GM21390 (cell line): ENCODE results near the gene GPR108.
"Not testable (repeated sequence)": the region's sequence is repeated elsewhere in the genome, so short reads cannot be mapped to it uniquely, and the experiment has no call there.

Experiments used
- ATAC-seq: cut with Tn5 transposase; IDR thresholded peaks from one replicate; pipeline ENCODE4 v1.9.1; 2021; ENCODE audit not compliant: unreplicated experiment

Gene GPR108

DNA sequence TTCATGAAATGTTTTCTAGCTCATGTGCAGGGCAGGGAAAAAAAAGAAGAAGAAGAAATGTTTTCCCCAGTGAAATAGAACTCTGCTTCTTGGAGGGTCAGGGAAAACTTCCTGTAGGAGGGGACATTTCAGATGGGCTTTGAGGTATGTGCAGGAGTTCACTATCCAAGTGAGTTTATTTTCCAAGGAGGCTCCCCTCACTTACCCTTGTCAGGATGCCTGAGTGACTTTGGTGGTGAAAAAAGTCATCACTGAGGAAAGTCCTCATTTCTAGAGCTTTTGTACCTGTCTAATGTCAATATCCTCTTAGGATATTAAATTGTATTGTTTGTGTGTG, 16.3 kb downstream of the GPR108 start:
- ATAC-seq = no peak

DNA sequence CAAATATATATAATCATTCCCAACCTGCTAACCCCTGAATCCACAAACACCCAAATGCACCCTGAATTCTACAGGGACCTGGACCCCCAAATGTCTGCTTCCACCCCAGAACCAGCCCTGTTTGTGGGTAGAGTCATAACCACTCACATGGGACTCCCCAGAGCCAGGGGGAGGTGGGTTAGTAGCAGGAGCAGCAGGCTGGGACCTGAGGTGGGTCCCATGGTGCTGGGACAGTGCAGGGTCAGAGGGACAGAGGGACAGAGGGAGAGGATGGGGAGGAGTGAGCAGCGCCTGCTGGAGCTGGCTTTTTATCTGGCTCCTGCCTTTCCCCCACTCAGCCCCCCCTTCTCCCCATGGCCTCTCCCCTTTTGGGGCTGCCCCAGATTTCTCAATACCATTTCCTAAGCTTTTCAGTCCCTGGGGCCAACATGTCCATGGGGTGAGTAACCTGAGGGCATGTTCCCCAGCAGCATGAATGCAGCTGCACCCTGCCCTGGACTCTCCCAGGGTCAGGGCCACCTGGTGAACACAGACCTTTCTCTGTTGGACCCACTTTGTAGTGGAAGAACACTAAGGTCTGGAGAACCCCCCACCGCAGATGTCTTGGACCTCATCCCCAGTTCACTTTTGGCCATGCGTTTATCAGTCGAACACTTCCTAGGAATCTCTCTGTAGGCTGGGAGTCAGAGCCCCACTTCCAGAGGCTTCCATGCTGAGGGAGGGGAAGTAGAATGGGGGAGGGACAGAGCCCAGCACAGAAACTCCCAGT, 16.8 kb downstream of the GPR108 start, which contains the start of gene C3:
C3 (minus strand) TSS at position 282 of the 769 bp plus-strand sequence; CDS start at position 221, 61 bp downstream.
- no peak for ATAC-seq

DNA sequence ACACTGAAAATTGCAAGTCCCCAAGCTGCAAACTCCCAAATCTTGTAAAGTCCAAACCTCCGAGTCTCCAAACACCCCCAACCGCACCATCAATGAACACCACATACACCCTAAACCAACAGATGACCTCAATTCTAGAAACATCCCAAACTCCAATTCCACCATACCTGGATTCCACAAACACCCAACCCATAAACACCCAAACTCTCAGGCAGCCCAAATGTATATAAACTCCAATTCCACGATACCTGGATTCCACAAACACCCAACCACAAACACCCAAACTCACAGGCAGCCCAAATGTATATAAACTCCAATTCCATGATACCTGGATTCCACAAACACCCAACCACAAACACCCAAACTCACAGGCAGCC, 17.4 kb downstream of the GPR108 start:
- ATAC-seq = no peak

DNA sequence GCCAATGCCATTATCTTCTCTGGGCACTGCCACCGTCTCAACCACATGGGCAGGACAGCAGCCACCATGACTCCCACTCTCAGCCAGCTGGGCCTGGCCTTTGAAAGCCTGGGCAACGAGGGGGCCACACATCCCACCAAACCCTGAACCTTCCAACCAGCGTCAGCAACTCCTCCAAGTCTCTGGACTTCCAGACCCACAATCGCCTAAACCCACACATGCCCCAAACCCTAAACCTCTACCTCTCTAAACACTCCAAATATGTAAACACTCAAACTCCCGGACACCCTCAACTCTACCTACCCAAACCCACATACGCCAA, 17.9 kb downstream of the GPR108 start:
- no peak for ATAC-seq

DNA sequence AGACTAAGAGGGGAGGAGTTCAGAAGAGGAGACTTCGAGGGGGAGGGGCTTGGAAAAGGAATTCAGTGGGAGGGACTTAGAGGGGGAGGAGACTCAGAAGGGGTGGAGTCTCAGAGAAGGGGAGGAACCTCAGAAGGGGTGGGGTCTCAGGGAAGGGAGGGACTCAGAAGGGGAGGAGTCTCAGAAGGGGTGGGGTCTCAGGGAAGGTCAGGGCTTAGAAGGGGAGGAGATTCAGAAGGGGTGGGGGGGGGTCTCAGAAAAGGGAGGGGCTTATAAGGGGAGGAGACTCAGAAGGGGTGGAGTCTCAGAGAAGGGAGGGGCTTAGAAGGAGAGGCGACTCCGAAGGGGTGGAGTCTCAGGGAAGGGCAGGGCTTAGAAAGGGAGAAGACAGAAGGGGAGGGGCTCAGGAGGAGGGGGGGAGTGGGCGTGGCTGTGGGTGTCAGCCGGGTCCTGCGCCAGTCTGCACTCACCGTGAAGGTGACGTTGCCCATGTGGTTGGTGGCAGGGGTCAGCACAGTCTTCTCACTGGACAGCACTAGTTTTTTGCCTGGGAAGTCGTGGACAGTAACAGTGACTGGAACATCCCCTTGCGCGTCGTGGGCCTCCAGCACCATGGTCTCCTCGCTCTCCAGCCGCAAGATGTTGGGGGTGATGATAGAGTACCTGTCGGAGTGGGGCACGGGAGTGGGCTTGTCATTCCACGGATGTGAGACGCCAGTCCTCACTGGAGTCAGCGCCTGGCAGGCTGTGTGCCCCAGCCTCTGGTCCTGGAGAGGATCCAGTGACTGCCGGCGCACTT, 18.4 kb downstream of the GPR108 start:
- no peak for ATAC-seq

DNA sequence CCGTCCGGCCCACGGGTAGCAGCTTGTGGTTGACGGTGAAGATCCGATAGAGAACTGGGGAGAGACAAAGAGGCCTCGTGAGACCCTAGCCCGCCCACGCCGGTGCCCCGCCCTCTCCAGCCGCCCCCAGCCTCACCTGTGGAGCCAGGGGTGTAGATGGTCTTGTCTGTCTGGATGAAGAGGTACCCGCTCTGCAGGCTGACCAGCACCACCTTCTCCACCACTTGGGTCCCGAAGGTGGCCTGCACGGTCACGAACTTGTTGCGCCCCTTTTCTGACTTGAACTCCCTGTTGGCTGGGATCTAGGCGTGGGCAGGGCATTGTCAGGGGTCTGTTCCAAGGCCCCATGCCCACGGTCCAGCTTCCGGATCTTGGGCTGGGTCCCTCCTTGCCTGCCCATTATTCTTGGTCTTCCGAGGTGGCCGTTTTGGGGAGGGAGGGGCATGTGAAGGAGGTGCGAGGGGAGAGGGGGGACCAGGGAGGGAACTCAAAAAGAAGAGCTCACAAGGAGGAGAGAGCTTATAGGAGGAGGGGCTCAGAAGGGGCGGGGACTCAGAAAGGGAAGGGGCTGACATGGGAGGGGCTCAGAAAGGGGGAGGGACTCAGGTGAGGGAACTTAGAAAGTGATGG, 19.2 kb downstream of the GPR108 start:
- no peak for ATAC-seq

DNA sequence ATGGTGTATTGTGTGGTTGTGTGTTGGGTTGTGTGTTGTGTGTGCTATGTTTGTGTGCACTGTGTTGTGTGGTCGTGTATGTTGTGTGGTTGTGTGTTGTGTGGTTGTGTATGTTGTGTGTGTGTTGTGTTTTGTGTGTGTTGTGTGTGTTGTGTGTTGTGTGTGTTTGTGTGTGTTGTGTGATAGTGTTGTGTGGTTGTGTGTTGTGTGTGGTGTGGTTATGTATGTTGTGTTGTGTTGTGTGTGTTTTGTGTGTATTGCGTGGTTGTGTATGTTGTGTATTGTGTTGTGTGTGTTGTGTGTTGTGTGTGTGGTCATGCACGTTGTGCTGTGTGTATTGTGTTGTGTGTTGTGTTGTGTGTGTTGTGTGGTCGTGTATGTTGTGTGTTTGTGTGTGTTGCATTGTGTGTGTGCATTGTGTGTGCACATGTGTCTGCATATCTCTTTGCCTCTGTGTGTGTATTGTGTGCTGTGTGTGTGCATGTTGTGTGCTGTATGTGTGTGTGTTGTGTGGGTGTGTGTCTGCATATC, 19.9 kb downstream of the GPR108 start:
- ATAC-seq = no peak

DNA sequence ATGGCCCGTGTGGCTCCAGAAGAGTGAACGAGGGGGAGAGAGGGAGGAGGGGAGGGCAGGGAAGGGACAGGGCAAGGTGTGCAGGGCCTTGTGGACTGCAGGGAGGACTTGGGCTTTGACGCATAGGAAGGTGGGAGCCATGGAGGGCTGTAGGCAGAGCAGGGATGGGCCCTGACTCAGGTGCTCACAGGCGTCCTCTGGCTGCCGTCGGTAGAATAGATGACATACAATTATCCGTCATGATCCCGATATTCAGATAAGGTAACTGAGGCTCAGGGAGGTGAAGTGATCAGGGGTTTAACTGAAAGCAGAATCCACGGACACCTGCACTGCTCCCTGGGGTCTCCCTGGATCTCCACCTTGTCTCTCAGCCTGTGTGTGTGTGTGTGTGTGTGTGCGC, 20.3 kb downstream of the GPR108 start:
- ATAC-seq = no peak

DNA sequence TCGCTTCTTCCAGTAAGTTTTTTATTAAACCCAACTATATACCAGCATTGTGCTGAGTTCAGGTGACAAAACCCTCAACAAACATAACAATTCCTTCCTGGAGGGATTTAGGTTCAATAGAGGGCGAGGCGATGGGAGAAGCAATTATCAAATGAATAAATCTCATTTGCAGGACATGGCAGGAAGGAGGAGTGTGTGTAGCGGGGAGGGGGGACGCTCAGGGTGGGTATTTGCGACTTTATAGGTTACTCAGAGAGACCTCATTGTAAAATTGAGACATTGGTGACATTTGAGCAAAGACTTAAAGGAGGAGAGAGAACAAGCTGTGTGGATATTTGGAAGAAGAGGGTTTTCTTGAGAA, 20.8 kb downstream of the GPR108 start:
- no peak for ATAC-seq

DNA sequence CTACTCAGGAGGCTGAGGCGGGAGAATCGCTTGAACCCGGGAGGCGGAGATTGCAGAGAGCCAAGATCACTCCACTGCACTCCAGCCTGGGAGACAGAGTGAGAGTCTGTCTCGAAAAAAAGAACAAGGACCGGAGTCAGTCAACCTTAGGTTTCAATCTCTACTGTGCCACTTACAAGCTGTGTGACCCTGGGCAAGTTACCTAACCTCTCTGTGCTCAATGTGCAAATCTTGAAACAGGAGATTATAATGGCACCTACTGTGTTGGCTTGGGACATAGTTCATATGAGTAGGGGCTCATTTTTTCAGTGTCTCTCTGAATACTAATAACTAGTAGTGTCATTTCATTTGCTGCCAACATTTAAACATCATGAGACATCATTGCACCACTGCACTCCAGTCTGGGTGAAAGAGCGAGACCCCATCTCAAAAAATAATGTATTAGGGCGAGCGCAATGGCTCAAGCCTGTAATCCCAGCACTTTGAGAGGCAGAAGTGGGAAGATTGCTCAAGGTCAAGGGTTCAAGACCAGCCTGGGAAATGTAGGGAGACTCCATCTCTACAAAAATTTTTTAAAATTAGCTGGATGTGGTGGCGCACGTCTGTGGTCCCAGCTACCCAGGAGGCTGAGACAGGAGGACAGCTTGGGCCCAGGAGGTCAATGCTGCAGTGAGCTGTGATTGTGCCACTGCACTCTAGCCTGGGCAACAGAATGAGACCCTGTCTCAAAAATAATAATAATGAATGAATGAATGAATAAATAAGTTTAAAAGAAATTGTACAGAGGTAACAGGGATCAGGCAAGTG, 22.4 kb downstream of the GPR108 start:
- ATAC-seq = no peak

DNA sequence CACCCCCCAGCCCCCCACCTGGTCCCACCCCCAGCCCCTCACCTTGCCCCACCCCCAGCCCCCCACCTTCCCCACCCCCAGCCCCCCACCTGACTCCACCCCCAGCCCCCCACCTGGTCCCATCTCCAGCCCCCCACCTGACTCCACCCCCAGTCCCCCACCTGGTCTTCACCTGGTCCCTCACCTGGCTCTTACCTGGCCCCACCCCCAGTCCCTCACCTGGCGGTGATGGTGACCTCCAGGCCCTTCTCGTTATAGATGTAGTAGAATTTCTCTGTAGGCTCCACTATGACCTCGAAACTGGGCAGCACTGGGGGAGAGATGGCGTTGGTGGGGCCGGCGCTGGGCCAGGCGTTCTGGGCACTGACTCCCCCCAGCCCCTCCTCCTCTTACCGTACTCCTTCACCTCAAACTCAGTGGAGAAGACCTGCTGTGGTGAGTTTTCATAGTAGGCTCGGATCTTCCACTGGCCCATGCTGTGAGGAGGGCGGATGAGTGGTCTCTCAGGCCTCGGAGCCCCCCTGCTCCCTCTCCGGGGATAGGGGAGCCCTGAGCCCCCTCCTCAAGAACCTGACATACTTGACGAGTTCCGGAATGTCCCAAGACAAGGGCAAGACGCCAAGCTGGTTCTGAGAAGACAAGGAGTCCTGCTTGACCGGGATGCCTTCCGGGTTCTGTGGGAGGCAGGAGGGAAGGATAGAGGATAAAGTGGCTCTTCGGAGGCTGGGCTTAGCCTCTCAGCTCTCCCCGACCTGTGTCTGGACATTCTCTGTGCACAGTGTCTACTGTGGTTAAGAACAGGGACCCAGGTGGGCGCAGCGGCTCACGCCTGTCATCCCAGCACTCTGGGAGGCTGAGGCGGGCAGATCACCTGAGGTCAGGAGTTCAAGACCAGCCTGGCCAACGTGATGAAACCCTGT, 23.3 kb downstream of the GPR108 start:
- no peak for ATAC-seq

DNA sequence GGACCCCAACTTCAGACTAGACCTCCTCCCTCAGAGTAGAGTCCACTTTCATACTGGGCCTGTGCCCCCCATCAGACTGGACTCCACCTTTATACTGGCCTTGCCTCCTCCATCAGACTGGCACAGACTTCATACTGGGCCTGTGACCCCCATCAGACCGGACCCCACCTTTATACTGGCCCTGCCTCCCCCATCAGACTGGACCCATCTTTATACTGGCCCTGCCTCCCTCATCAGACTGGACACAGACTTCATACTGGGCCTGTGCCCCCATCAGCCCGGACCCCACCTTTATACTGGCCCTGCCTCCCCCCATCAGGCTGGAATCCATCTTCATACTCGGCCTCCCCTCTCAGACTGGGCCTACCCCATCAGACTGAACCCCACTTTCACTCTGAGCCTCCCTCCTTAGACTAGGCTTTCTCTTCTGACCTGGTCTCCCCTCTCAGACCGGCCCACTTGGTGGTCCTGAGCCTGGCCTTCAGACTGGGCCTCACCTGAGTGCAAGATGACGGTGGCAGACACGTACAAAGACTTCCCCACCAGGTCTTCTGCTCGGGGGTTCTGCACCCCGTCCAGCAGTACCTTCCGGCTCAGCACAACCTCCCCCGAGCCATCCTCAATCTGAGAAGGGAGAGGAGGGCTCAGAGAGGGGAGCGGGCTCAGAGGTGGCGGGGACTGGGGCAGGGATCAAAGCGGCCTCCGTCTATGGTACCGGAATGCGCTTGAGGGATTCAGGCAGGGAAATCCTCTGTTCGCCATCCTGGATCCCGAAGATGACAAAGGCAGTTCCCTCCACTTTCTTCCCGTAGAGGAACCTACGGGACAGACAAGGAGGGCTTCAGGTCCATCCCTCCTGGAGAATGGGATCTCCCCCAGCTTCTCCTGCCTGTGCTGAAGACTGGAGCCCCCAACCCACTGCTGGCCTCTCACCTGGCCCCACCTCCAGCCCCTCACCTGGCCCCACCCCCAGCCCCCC, 24.4 kb downstream of the GPR108 start:
- no peak for ATAC-seq

DNA sequence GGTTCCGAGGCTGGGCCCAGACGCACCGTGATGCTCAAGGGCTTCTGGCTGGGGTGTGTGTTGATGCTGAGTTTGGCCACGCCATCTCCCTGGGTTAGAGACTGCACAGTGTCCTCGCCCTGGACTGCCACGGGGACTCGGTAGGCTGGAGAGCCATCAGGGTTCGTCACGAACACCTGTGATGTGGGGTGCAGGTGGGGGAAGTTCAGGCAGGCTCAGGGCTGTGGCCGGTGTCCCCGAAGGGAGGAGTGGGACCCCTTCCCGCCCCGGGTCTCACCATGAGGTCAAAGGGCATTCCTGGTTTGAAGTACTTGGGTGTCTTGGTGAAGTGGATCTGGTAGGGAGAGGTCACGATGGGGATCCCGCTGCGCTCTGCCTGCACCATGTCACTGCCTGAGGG, 25.1 kb downstream of the GPR108 start:
- no peak for ATAC-seq

DNA sequence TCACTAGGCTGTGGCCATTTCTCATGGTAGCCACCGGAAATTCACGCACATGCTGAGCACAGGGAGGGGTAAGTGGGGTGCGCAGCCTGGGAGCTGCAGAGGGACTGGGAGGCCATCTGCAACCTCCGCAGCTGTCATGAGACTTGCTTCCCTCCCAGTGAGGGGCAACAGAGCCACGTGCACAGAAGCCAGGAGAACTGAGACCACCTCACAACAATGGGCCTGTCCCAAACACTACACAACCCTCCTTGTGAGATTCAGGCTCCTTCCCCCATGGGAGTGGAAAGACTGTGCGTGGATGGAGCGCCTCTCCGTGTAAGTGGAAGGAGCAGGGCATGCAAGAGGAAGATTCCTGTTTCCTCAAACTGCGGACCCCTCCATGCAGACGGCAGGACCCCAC, 25.8 kb downstream of the GPR108 start:
- ATAC-seq = no peak

DNA sequence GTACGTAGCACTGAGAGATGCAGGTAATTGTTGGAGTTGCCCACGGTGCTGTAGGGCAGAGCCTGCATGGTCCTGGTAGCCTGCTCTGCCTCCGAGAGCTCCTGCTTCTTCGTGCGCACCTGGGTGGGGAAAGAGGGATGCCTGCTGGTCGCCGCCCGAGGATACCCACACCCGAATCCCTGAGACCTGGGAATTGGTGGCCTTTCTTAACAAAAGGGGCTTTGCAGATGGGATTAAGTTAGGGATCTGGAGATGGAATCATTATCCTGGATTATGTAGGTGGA, 26.4 kb downstream of the GPR108 start:
- ATAC-seq = no peak

DNA sequence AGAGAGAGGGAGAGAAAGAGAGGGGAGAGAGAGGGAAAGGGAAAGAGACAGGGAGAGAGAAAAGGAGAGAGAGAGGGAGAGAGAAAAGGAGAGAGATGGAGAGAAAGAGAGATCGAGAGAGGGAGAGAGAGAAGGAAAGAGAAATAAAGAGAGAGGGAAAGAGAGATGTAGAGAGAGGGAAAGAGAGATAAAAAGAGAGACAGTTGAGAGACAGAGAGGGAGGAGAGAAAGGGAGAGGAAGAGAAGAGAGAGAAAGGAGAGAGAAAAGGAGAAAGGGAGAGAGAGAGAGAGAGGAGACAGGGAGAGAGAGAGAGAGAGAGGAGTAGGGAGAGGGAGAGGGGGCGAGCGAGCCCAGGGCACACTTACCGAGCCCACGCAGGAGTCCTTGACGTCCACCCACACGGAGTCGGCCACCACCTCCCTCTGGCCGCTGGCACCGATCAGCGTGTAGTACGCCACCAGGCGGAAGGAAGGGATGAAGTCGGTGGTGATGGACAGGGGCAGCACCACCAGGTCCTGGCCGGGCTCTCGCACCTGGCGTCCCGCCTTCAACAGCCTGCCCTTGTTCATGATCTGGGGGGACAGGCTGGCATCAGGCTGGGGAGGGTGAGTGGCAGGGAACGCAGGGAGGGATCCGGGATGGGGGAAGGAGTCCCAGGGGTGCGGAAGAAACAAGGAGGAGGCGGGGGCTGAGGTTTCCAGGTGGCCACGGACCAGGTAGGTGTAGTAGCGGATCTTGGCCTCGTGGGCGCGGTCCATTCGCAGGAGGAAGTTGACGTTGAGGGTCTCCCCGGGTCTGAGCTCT, 26.9 kb downstream of the GPR108 start:
- no peak for ATAC-seq

DNA sequence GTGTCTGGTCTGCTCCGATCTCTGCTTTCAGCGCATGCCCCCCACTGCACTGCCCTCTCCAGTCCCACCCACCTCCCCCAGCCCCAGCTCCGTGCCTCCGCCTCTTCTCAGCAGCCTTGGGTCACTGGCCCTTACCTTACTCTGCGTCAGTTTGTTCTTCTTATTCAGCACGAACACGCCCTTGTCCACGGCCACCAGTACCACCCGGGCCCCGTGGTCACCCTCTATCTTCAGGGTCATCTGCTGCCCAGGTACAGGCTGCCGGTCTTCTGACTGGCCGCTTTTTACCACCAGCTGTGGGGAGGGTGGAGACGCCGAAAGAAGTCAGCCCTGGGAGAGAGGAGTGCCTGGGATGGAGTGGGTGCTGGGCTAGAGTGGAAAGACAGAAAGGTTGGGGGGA, 27.8 kb downstream of the GPR108 start:
- ATAC-seq = no peak

DNA sequence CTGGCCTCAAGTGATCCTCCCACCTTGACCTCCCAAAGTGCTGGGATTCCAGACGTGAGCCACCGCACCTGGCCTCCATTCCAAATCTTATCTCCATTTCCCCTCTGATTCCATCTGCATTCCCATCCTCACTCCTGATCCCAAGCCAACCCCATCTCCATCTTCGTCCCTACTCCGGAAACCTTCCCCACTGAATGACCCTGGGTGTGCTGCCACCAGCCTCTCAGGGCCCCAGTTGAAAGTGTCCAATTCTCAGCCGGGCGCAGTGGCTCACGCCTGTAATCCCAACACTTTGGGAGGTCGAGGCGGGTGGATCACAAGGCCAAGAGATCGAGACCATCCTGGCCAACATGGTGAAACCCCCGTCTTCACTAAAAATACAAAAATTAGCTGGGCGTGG, 28.5 kb downstream of the GPR108 start:
- ATAC-seq = not testable (repeated sequence)
